8988T (cell line): ENCODE data around the gene IL27RA.
"Not testable (repeated sequence)": the region's sequence is repeated elsewhere in the genome, so short reads cannot be mapped to it uniquely, and the experiment has no call there.

Source experiments
- DNase-seq: peaks from one replicate; pipeline ENCODE4 v3.0.0; 2011

Gene IL27RA

GRCh38 chr19:14000691-14001375 is 30.7 kb upstream of the IL27RA start:
- DNase-seq = no peak

DNA sequence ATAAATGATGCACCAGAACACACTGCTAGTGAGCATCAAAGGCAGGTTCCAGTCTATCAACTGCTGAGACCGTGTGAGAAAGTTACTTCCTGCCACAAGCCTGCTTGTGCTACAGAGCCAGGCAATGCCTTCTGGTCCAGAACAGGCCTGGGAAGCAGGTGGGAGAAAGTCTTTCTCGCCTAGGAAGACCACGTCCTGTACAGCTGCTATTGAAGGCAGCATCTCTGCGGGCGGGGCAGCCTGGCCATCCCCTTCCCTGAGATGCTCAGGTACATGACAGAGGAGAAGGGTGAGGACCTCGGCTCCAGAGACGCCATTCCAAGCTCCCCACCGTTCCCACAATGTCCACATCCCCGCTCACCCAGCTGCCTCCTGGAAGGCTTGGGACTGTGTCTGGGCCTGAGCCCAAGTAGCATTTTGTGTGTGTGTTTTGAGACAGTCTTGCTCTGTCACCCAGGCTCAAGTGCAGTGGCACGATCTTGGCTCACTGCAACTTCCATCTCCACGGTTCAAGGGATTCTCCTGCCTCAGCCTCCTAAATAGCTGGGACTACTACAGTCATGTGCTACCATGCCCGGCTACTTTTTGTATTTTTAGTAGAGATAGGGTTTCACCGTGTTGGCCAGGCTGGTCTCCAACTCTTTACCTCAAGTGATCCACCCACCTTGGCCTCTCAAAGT is 28.9 kb upstream of the IL27RA start:
- DNase-seq = no peak

DNA sequence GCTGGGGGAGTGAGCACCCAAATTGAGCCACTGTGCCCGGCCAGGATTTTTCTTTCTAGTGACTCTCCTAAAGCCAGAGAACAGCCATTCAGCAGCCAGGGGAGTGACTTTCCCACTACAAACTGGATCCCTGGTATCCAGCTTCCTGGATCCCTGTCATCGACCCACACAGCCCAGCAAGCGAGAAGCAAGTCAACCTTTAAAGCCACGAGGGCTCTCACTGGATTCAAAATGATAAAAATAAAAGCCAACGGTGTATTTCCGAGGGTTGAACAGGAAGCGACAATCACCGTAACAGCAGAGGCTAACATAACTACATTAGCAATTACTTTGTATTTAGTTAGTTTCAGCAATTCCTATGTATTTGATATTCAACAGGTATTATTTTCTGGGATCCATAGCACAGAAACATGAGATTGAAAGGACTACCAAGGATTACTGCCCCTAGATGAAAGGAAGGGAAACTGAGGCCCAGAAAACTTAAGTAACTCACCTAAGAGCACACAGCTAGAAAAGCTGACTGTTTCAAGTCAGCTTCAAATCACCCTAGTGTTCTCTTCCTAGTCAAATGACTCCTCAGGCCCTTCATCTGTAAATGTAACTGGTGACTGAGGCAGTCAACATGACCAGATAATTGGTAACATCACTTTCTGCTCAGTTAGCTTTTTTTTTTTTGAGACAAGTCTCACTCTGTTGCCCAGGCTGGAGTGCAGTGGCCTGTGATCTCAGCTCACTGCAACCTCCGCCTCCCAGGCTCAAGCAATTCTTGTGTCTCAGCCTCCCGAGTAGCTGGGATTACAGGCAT is 28.1 kb upstream of the IL27RA start:
- DNase-seq = no peak

GRCh38 chr19:14004619-14005348 is 26.8 kb upstream of the IL27RA start:
- no peak for DNase-seq

GRCh38 chr19:14005349-14006084 is 26.0 kb upstream of the IL27RA start:
- no peak for DNase-seq

GRCh38 chr19:14006085-14006765 is 25.3 kb upstream of the IL27RA start, which contains the start of gene RFX1:
Gene RFX1, minus strand, starts transcription at chr19:14006320. Its CDS starts 12,477 bp downstream, at chr19:13993843.
- no peak for DNase-seq

GRCh38 chr19:14006766-14007562 is 24.6 kb upstream of the IL27RA start:
- DNase-seq = no peak

DNA sequence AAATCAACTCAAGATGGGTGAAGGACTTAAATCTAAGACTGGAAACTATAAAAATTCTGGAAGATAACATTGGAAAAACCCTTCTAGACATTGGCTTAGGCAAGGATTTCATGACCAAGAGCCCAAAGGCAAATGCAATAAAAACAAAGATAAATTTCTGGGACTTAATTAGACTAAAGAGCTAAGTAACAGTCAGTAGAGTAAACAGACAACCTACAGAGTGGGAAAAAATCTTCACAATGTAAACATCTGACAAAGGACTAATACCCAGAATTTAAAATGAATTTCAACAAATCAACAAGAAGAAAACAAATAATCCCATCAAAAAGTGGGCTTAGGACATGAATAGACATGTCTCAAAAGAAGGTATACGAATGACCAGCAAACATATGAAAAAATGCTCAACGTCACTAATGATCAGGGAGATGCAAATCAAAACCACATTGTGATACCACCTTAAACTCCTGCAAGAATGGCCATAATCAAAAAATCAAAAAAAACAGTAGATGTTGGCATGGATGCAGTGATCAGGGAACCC is 19.1 kb upstream of the IL27RA start:
- no peak for DNase-seq

DNA sequence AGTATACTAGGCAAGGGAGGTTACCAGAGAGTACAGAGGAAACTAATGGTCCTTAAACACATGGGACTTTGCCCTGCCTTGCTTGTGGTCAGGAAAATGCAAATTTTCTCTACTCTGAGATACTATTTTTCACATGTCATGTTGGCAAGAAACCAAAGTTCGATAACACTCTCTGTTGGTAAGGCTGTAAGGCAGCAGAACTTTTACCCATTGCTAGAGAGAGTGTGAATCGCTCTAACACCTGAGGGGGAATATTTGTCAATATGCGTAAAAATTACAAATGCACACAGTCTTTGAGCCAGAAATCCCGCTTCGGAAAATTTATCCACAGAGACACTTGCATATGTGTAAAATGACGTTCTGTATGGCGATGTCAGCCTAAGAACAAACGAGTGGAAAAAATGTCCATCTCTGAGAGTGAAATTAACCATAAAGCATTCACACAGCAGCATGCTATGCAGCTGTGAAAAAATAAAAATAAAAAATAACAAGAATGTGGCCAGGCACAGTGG is 16.0 kb upstream of the IL27RA start:
- no peak for DNase-seq

GRCh38 chr19:14019100-14019499 is 12.5 kb upstream of the IL27RA start:
- DNase-seq = no peak

GRCh38 chr19:14019739-14020138 is 11.8 kb upstream of the IL27RA start:
- DNase-seq = not testable (repeated sequence)

- DNase-seq = no peak
Measured at GRCh38 chr19:14021474-14021873, 10.1 kb upstream of the IL27RA start.

- DNase-seq = no peak
Measured at GRCh38 chr19:14022469-14022868, 9.1 kb upstream of the IL27RA start.

GRCh38 chr19:14023404-14024235 is 7.9 kb upstream of the IL27RA start:
- DNase-seq = no peak

DNA sequence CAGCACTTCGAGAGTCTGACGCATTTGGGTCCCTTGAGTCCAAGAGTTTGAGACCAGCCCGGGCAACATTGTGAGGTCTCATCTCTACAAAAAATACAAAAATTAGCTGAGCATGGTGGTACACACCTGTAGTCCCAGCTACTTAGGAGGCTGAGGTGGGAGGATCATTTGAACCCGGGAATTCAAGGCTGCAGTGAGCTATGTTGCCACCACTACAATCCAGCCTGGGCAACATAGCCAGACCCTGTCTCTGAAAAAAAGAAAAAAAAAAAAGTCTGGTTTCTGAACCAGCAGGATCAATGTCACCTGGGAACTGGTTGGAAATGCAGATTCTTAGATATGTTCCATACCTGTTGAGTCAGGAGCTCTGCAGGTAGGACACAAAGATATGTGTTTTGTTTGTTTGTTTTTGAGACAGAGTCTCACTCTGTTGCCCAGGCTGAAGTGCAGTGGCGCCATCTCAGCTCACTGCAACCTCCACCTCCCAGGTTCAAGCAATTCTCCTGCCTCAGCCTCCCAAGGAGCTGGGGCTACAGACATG is 4.8 kb upstream of the IL27RA start:
- not testable (repeated sequence) for DNase-seq

DNA sequence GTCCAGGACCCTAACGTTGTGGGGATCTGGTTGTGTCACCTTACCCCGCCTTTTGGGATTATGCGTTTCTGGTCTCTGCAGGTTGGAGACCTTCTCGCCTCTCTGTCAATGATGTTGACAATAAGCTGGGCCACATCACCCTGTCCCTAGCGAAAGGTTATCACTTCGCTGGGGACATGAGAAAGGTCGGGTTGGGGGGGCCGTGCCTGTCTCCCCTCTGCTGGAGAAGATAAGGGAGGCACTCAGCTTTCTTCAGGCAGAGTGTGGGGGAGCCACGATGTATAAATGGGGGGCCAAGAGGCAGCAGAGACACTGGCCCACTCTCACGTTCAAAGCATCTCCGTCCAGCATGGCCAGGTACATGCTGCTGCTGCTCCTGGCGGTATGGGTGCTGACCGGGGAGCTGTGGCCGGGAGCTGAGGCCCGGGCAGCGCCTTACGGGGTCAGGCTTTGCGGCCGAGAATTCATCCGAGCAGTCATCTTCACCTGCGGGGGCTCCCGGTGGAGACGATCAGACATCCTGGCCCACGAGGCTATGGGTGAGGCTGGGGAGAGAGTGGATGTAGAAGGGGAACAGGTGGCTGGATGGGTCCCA is 3.6 kb upstream of the IL27RA start, which contains the start of gene RLN3:
Gene RLN3, plus strand, starts transcription at position 293 of the 595 bp plus-strand sequence. Its CDS starts 57 bp downstream, at position 350.
- no peak for DNase-seq

- DNase-seq = no peak
Measured at GRCh38 chr19:14028901-14029300, 2.7 kb upstream of the IL27RA start.

GRCh38 chr19:14030997-14031718 is 404 bp upstream of the IL27RA start:
- DNase-seq = no peak
